Epithelial cell of esophagus (primary cell): ENCODE data around the gene ASCC3.

Experiments used
- DNase-seq: peaks from one replicate; pipeline ENCODE4 v3.0.0; 2010; ENCODE audit warnings: low read depth
- H3K4me3 ChIP-seq: 2 replicates; pipeline ENCODE4 v1.5.1; 2011; ENCODE audit warnings: mild to moderate bottlenecking, low read length, control low read depth
- CTCF ChIP-seq: IDR thresholded peaks from 2 replicates; pipeline ENCODE4 v1.5.1; 2011; ENCODE audit warnings: low read depth, mild to moderate bottlenecking, low read length, control low read depth, inconsistent platforms; ENCODE audit not compliant: insufficient read depth; ENCODE audit errors: missing control alignments

ASCC3 gene

GRCh38 chr6:100685747-100686146, 195.4 kb downstream of the ASCC3 start:
- TF ChIP-seq CTCF, result no peak
- H3K4me3 ChIP-seq, result no peak overlapping the region
- DNase-seq, result peak; percentile 7

- no peak for DNase-seq
- no peak for TF ChIP-seq CTCF
- no peak overlapping the region for H3K4me3 ChIP-seq
These were observed 201.0 kb downstream of the ASCC3 start for GRCh38 chr6:100680163-100680562.

- no peak for TF ChIP-seq CTCF
- DNase-seq, result no peak
- H3K4me3 ChIP-seq, result no peak overlapping the region
These were observed 203.1 kb downstream of the ASCC3 start for GRCh38 chr6:100678027-100678426.

GRCh38 chr6:100677240-100677639, 203.9 kb downstream of the ASCC3 start:
- H3K4me3 ChIP-seq, result no peak overlapping the region
- no peak for TF ChIP-seq CTCF
- no peak for DNase-seq

- no peak overlapping the region for H3K4me3 ChIP-seq
- DNase-seq, result no peak
- TF ChIP-seq CTCF, result no peak
These were observed 207.5 kb downstream of the ASCC3 start for GRCh38 chr6:100673641-100674040.

- no peak overlapping the region for H3K4me3 ChIP-seq
- no peak for TF ChIP-seq CTCF
- no peak for DNase-seq
These were observed 209.4 kb downstream of the ASCC3 start for GRCh38 chr6:100671740-100672139.

- no peak for DNase-seq
- no peak overlapping the region for H3K4me3 ChIP-seq
- no peak for TF ChIP-seq CTCF
These were observed 211.1 kb downstream of the ASCC3 start for GRCh38 chr6:100670056-100670455.
